ENCODE measurements around the gene SPAG9.
"Not testable (repeated sequence)": the region's sequence is repeated elsewhere in the genome, so short reads cannot be mapped to it uniquely, and the experiment has no call there.

Gene SPAG9

DNA sequence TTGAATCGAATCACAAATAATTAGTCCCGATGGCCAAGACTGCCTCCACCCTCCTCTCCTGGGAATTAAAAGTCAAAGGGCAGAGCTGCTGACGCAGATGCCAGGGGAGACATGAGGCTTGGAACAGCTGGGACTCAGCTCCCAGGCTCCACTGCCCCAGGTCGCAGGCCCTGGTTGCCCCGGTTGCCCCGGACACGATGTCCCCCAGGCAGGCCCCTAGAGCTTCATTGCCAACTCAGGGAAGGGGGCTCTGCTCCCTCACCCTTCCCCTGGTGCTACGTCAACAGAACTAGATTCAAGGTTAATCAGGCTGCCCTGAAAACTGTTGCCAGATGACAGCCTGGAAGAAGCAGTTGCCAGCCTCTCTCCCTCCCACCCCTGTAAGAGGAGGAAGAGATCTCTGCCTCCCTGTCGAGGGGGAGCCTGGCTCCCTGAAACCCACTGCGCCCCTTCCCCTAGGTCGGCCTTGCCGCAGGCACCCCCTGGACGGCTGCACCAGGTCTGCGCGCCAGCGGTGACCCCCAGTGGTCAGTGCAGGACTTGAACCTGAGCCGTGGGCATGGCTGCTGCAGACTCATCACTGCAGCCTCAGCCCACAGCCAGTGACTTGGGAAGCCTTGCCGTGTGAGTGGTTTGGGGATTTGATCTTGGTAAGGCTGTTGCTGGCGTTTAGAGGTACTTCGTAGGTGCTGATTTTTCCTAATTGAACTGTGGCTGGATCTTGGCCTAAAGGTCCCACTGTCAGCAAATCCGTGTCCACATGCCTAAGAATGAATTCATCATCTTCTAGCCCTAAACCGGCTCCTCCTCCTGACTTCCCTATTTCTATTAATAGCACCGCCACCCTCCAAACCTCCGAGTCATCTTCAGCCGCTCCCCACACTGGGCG, 170.4 kb downstream of the SPAG9 start:
- DNase-seq, result peak; percentile 62

DNA sequence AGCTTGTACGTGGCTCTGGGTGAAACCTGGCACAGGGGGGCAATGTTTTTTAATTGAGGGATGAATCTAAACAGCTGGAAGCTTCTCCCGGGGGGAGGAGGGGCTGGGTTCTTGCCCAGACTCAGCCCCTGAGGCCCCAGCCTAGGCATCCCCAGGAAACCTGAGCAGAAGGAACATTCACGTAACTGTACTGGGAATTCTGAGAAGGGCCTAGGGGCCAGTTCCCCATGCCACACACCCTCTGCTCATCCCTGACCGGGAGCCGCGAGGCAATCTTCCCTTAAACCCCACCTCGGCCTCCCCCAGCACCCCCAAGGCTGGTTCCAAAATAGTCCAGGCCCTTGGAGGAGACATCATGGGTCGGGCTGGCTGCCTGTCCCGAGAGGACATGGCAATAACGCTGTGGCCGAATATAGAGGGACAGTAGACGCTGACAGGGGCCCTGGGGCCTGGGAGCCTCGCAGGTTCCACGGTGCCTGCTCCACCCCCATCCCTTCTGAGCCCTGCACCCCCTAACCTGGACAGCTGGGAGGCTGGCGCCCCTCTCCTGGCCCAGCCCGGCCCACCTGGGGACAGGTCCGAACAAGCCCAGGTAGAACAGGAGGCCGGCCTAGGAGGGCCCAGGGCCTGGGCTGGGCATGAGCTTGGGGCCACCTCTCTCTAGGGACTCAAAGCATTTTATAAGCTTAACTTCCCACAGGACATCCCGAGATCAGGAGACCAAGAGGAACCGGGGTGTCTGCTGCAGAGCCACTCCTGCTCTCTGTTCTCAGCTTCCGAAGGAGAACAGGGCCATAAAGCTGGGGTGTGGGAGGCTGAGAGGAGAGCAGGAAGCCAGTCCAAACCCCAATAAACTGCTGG, 171.3 kb downstream of the SPAG9 start:
- DNase-seq, result no peak

DNA sequence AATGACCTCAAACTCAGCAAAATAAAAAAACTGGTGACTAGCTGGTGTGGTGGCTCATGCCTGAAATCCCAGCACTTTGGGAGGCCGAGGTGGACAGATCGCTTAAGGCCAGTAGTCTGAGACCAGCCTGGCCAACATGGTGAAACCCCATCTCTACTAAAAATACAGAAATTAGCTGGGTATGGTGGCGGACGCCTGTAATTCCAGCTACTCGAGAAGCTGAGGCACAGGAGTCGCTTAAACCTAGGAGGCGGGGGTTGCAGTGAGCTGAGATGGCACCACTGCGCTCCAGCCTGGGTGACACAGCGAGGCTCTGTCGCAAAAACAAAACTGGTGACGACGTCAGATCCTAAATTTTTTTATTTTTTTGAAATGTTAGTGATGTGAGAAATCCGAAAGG, 172.0 kb downstream of the SPAG9 start:
- no peak for DNase-seq

DNA sequence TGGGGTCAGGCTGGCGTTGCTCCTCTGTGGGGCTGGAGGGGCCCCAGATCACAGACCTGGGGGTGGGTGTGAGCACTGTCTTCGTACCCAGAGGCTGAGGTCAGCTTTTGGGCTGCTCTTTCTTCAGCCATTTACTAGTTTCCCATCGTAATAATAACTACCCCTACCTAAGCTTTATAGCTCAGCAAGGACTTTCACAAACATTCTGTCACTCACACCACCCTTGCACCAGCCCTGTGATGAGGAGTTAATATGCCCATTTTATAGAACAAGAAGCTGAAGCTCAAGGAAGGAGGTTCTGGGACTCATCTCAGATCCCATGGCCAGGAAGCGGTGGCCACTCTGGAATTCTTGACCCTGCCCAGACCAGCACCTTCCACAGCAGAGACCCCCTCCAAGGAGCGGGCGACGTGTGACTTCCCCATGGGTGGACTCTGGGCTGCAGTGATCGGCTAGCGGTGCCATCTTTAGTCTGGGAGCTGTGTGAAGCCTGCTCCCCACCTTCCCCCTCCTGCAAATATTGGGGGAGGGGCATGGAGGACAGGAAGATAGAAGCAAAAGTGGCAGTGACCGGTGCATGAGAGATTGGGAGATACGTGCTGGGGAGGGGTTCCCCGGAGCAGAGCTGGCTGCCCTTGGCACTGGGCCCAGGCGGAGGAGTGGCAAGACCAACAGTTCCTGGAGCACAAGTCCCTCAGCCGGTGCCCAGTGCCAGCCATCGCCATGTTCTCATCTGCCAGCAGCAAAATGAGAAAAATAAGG, 172.7 kb downstream of the SPAG9 start:
- no peak for DNase-seq

DNA sequence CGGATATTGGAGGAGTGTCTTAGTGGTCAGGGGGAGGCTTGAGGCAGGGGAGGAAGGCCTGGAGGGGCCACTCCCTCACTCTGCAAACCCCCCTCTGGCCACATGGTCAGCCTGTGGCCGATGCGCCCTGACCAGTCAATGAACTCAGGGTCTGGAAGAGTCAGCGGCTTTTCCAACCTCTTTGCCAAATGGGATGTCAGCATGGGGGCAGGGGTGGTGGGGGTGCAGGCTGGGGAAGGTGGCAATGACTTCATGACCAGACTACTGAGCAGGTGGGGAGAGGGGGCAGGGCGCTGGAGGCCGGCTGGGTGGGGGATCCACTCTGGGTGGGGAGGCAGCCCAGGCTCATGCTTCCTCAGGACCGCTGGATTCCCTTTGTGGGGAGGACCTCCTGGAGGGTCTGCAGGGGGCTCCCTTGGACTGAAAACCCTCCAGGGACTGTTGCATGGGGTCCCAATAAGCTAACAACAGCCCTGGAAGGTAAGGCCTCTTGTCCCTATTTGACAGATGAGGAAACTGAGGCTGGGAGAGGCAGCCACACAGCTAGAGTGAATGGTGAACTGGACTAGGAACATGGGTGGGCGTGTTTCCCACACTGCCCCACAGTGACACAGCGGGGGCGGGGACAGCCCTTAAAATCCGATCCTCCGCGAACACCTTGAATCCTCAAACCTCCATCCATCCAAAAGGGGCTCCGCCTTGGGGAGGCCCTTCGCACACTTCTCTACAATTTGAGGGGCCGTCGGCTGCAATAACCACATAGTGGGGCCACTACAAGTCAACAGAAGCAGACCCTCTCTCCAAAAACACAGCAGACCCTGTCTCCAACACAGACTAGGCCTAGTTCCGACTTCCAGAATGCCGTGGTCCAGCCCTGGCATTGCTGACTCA, 173.5 kb downstream of the SPAG9 start:
- DNase-seq, result no peak

DNA sequence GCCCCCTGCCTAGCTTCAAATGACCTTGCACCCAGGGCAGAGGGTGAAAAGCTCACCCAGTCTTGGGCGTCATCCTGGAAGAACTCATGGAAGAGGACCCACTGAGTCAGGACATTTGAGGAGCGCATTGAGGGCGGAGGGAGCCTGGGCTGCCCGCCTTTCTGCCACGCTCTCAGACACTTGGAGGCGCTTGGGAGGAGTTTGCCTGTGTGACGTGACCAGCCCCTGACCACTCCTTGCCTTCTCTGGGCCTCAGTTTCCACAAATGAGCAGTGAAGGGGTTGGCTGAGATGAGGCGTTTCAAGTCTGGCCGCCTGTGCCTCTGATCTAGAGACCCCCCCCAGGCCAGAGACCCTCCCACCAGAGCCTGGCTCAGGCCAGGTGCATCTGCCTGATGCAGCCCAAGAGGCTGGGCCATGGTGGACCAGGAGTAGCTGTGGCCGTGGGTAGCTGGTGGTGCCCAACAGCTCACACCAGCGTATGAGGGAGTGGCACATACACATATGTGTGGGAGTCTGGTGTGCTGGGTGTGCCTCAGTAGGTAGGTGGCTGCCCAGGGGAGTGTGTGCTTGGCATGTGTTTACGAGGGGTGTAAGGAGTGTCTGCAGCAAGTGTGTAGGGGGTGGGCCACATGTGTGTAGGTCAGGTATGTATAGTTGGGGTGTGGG, 174.3 kb downstream of the SPAG9 start:
- DNase-seq, result no peak

DNA sequence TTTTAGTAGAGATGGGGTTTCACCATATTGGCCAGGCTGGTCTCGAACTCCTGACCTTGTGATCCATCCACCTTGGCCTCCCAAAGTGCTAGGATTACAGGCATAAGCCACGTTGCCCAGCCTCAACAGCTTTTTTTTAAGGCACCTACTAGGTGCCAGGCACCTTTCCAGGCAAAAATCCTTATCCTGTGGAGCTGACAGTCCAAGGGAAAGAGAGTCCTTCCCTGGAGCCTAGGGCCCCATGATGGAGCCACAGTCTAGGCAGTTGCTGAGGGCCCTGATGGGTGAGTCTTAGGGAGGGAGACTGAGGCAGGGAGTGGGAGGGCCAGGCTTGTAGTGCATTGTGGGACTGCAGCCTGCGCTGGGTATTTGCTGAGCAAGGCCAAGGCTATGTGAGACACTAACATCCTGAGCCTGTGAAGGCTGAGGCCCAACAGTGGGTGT, 174.9 kb downstream of the SPAG9 start:
- no peak for DNase-seq

DNA sequence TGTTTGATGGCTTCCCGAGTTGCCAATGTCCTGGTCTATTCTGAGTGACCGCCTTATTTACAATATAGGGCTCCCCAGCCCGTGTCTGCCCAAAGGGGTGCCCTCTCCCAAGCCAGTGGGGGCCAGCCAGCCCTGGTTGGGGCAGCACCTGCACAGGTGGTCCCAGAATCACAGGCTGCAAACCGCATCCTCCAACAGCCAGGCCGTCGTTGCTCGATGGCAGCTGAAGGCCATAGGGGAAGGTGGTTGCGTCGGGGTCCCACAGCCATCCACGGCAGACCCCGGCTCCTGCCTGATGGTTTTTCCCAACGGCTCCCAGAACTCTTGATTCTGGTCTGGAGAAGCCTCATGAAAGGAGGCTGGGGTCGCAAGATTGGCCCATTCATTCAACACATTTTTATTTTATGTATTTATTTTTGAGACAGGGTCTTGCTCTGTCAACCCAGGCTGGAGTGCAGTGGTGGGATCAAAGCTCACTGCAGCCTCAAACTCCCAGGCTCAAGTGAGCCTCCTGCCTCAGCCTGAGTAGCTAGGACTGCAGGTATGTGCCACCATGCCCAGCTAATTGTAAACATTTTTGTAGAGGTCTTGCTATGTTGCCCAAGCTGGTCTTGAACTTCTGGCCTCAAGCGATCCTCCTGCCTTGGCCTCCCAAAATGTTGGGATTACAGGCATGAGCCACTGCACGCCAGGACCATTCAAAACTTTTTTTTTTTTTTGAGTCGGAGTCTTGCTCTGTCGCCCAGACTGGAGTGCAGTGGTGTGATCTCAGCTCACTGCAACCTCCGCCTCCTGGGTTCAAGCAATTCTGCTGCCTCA, 175.6 kb downstream of the SPAG9 start:
- DNase-seq, result no peak

DNA sequence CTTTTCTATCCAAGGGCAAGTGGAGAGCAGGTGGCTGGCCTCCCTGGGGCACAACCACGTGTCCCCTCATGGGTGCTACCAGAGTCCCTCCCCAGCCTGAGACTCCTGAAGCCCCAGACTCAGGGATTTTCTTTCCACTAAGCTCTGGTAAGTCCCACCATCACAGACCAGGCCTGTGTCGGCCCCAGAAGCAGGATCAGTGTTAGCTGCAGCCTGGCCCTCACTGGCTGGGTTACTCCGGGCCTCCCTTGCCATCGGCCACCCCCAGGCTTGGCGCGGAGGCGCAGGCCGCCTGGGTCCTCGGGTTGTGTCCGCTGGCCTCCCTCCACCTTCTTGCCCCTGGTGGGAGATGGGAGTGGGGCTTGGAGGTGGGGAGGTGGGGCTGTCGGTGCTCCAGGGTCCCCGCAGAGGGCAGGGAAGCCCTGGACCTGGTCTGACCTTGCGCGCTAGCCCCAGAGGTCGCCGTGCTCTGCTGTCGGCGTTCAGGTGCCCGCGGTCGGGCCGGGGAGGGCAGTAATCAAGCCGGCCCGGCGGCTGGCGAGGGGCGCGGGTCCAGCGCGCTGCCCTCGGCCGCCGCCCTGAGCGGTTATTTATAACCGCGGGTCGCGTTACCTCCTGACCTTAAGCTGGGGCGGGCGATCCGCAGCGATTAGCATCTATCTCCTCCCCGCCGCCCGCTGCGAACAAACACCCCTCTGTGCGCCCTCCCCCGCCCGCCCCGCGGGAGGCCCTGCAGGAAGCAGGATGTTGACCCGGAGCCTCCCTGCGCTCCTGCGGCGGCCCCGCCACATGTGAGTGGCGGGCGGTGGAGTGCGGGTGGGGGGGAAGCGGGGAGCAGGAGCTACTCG, 176.4 kb downstream of the SPAG9 start:
- peak; percentile 85 for DNase-seq

DNA sequence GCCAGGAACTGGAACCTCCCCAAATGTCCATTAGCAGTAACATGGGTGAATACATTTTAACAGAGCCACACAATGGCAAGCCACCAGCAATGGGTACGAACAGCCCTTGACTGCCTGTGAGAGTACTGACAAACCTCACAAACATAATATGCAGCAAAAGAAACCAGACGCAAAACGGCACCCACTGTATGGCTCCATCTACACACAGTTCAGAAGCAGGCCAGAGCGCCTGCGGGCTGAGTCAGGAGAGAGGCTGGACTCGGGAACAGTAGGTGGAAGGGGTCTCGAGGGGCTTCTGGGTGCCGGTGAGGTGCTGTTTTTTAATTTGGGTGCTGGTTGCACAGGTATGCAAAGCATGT, 177.1 kb downstream of the SPAG9 start:
- no peak for DNase-seq

DNA sequence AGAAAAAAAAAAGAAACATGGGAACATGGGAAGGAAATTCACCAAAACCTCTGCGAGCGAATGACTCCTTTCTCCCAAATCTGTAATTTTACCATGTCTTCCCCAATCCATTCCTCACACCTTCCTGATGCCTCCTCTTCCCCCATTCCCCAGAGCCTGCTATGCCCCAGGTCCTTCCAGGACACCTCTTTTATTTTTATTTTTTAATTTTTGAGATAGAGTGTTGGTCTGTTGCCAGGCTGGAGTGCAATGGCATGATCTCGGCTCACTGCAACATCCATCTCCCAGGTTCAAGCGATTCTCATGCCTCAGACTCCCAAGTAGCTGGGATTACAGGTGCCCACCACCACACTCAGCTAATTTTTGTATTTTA, 179.0 kb downstream of the SPAG9 start:
- DNase-seq, result not testable (repeated sequence)

DNA sequence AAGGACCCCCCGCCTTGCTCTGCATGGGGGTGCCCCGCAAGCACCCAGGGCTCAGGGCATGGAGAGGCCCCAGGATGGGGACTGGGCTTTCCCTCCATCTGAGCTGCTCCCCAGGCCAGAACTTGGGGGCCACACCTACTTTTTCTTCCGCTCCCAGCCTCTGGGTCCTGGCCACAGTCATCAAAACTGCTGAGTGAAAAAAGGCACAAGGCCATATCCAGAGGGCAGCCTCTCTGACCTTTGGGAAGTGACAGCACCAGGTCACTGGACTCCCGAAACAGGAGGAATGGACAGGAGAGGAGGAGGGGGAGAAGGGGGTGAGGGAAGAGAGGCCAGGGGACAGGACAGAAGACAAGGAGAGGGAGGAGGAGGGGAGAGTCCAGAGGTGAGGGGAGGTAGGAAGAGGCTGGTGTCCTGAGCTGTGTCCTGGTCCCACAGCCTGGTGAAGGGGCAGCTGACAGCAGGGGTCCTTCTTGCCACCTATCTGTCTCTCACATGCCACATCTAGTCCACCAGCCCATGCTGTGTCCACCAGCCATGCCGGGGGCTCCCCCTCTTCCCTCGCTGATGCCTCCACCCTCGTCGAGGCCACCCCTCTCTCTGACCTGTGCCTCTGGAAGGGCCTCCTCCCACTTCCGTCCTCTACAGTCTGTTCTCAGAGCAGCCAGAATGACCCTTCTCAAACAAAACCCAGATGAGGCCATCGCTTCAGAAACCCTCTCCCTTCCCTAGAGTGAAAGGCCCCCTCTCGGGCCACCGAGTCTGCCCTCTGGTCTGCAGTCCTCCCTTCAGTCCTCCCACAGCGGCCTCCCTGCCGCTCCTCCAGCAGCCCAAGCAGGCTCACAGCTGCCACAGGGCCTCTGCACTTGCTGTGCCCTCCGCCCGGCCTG, 180.6 kb downstream of the SPAG9 start:
- DNase-seq, result no peak

DNA sequence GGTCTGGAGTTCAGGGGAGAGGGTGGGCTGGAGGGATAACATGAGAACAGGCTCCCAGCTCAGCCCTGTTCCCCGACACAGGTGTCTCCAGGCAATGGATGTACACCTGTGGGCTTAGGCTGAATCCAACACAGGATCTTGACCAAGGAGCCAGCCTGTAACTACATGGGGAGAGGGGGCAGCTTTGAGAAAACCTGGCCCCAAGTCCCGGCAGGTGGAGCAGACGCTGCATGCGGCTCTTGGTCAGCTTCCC, 181.2 kb downstream of the SPAG9 start:
- no peak for DNase-seq

DNA sequence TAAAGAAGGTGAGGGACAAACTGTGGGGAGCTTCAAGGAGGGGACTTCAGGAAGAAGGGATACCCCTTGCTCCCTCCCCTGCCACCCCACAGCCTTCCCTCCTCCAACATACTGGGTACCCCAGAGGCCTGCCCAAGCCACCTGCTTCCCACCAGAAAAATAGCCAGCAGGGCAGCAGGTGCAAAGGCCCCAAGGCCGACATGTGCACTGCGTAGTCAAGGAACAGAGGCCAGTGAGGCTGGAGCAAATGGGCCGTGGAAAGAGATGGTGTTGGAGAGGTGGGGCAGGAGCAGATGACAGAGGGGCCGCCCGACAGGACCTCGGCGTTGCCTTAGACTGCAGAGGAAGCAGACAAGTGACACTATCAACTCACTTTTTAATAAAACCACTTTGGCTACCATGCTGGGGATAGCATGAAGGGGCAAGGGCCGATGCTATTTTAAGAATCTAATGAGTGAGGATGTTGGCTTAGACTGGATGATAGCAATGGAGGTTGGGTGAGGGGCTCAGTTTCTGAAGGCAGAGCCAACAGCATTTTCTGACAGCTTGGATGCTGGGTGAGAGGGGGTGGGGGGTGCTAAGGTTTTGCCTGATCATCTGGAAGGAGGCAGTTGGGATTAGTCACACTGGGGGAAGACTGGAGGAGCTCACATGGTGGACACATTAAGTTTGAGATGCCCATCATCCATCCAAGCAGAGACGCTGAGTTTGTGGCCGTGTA, 181.7 kb downstream of the SPAG9 start:
- DNase-seq, result no peak

DNA sequence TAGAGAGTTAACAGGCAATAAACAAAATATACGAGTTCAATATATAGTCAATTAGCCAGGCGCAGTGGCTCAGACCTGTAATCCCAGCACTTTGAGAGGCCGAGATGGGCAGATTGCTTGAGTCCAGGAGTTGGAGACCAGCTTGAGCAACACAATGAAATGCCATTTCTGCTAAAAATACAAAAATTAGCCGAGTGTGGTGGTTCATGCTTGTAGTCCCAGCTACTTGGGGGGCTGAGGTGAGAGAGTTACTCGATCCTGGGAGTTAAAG, 184.7 kb downstream of the SPAG9 start:
- DNase-seq, result no peak

DNA sequence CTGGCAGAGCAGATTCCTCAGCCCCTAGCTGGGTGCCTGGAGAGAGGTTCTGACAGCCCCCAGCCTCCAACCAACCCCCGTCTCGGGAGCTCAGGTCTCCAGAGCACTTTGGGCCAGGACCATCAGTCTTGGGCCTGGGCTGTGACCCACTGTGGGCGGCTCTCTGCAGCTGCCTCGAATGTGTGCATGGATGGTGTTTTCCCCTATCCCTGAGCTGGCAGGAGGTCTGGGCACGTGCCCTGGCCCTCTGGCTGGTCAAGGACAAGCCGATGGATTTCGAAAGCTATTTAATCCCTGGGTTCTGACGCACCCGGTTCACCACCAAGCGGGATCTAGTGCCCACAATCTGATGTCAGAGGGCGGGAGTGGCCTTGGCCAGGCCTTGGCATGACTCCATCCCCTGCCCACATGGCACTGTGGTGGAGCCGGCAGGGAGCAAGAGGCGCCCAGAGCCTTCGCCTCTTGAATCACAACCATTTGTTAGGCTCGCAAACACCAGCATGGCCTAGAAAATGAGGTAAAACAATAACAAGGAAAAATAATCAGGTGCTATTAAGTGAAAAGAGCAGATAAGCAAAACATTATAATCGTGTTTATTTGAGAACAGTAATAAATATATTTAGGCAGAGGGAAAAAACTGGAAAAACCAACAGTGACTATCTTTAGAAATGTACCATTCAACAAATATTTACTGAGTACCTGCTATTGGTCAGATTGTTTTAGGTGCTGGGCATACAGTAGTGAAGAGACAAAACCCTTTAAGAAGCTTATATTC, 185.3 kb downstream of the SPAG9 start:
- no peak for DNase-seq

DNA sequence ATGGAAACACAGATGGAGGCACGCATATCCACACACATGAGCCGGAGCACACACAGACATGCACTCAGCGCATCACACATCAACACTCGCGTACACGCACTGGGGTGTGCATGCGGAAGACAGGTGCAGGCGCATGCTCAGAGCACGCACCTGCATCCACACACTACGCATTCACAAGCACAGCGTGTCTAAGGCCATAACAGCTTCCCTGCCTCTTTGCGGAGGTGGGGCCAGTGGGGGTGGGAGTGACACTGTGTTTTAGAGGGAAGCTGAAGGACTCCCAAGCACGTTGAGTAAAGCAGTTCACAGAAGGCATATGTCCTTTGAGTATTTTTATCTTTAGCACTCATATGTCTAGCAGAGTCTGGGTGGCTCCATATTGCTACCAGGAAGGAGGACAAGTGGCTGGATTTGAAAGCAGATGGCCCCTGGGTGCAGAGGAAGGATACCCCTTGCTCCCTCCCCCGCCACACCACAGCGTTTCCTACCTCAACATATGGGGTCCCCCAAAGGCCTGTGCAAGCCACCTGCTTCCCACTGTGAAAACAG, 185.9 kb downstream of the SPAG9 start:
- DNase-seq, result no peak

DNA sequence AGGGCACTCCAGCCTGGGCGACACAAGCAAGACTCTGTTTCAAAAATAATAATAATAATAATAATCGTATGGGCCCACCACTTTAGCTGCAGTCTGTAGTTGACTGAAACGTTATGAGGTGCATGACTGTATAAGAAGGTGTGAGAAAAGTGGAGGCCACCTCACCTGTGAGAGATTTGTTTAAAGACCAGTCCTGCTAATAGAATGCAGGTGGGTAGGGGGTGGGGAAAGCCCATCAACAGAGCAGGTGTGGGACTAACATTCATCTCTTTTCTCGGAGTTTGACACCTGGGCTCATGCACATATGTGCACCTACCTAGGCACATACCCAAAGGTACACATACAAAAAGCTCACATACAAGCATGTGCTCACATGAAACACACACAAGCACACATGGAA, 186.5 kb downstream of the SPAG9 start:
- DNase-seq, result no peak
